Camera-type eye (tissue), 1 donor: ENCODE results near the gene EPC2. TPM values are rescaled to one million over a fixed set of nuclear protein-coding genes. Genes with fewer than 3 reads are reported as not detected.

Experiments
- total RNA-seq: library from RNA; depleted of rRNA; stranded (reverse); fragments of >200 nt; gene quantifications from one replicate; pipeline ENCODE4 v1.2.3, GENCODE V29; 2014

The EPC2 gene, protein sequence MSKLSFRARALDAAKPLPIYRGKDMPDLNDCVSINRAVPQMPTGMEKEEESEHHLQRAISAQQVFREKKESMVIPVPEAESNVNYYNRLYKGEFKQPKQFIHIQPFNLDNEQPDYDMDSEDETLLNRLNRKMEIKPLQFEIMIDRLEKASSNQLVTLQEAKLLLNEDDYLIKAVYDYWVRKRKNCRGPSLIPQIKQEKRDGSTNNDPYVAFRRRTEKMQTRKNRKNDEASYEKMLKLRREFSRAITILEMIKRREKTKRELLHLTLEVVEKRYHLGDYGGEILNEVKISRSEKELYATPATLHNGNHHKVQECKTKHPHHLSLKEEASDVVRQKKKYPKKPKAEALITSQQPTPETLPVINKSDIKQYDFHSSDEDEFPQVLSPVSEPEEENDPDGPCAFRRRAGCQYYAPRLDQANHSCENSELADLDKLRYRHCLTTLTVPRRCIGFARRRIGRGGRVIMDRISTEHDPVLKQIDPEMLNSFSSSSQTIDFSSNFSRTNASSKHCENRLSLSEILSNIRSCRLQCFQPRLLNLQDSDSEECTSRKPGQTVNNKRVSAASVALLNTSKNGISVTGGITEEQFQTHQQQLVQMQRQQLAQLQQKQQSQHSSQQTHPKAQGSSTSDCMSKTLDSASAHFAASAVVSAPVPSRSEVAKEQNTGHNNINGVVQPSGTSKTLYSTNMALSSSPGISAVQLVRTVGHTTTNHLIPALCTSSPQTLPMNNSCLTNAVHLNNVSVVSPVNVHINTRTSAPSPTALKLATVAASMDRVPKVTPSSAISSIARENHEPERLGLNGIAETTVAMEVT
- total RNA-seq = 78.0 TPM

DNA sequence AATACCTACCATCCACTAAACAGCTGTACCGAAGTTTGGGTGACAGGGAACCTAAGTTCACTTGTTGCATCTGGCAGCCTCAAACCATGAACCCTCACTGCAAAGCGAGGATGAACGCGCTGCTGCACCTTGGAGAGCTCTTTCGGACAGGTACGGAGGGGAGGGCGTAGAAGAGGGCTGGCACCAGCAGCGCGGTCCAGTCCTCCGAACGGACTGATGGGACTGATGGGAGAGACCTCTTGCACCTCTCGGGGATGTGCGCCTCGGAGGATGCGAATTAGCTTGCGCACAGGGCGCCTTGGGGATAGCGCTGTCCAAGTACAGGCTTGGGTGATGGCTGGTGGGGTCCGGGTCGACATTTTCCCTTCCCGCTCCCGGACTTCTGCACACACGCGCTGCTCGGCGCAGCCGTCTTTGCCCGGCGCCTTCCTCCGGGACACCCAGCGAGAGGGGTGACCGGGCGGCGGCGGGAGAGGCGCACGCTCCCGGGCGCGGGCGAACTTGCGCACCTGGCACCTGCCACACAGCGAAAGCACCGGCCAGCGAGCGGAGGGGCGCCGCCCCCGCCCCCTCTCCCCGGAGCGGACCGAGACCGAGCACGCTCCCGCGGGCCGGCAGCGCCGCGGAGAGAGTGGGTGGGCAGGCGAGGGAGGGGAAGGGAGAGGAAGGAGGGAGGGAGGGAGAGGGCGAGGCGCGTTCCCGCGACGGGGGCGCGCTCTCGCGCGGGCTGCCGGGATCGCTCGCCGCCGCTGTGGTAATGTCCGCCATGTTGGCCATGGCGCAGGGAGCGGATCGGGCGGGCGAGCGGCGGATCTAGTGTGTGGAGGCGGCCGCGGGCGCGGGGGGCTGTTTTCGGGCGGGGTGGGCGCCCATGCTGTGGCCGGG lies at the start of gene EPC2:
Gene EPC2, plus strand, starts transcription at position 754 of the 885 bp plus-strand sequence. CDS start 267 bp downstream, outside the sequence.

Other genes starting within 250 kb of the EPC2 start
- 90.0 TPM for gene KIF5C, start 230.5 kb downstream of the EPC2 start, total RNA-seq